ENCODE data around the gene TIMP2.
A peak's percentile ranks its signal among the peaks of the same experiment; 100 is the strongest.

Gene TIMP2

DNA sequence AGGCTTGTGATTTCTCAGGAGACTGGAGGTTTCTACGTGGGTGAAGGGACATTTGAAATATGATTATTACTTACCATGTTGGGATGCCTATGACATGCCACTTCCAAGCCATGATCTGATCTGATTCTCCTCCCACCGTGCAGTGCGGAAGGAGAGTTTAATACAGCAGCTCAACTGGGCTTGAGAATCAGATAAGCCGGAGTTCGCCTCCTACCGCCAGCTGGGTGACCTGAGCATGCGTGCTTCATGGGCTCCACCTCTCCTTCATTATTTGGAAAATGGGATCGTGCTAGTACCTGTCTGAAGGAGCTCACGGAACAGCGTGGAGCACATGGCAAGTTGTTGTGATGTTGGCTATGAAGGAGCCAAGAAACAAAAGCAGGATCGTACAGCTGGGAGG is 12.4 kb upstream of the TIMP2 start:
- H3K9me3 ChIP-seq (ENCODE audit: insufficient read depth, low read length): no peaks in the 10 kb centered on the region
- no peak overlapping the region for H3K9ac ChIP-seq (ENCODE audit: low read length)
- H3K27ac ChIP-seq (ENCODE audit: low read length): no peak overlapping the region
- no peaks in the 10 kb centered on the region for H3K36me3 ChIP-seq (replicated peaks; ENCODE audit: low read depth, low read length)
- no peaks in the 10 kb centered on the region for H4K20me1 ChIP-seq (ENCODE audit: insufficient read depth, low read length)
- no peak overlapping the region for H2AFZ ChIP-seq (ENCODE audit: low read depth, low read length)
- peaks cover 4% of the 10 kb centered on the region; the same call in 1 of the 2 replicates for H3K27me3 ChIP-seq (ENCODE audit: low read depth, low read length)
- H3K4me3 ChIP-seq (ENCODE audit: low read length): no peak overlapping the region
- peaks cover 9% of the 10 kb centered on the region for H3K4me1 ChIP-seq (ENCODE audit: low read length)
- no peaks in the 10 kb centered on the region for H3K79me2 ChIP-seq (ENCODE audit: low read length)
- TF ChIP-seq, protein P1, sequence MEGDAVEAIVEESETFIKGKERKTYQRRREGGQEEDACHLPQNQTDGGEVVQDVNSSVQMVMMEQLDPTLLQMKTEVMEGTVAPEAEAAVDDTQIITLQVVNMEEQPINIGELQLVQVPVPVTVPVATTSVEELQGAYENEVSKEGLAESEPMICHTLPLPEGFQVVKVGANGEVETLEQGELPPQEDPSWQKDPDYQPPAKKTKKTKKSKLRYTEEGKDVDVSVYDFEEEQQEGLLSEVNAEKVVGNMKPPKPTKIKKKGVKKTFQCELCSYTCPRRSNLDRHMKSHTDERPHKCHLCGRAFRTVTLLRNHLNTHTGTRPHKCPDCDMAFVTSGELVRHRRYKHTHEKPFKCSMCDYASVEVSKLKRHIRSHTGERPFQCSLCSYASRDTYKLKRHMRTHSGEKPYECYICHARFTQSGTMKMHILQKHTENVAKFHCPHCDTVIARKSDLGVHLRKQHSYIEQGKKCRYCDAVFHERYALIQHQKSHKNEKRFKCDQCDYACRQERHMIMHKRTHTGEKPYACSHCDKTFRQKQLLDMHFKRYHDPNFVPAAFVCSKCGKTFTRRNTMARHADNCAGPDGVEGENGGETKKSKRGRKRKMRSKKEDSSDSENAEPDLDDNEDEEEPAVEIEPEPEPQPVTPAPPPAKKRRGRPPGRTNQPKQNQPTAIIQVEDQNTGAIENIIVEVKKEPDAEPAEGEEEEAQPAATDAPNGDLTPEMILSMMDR (IDR thresholded peaks at IDR 0.05; ENCODE audit: low read depth, low read length): no peak
- TF ChIP-seq EZH2phosphoT487 (IDR thresholded peaks at IDR 0.05; ENCODE audit: low read depth): no peak
- H3K4me2 ChIP-seq (ENCODE audit: low read length): no peak overlapping the region

DNA sequence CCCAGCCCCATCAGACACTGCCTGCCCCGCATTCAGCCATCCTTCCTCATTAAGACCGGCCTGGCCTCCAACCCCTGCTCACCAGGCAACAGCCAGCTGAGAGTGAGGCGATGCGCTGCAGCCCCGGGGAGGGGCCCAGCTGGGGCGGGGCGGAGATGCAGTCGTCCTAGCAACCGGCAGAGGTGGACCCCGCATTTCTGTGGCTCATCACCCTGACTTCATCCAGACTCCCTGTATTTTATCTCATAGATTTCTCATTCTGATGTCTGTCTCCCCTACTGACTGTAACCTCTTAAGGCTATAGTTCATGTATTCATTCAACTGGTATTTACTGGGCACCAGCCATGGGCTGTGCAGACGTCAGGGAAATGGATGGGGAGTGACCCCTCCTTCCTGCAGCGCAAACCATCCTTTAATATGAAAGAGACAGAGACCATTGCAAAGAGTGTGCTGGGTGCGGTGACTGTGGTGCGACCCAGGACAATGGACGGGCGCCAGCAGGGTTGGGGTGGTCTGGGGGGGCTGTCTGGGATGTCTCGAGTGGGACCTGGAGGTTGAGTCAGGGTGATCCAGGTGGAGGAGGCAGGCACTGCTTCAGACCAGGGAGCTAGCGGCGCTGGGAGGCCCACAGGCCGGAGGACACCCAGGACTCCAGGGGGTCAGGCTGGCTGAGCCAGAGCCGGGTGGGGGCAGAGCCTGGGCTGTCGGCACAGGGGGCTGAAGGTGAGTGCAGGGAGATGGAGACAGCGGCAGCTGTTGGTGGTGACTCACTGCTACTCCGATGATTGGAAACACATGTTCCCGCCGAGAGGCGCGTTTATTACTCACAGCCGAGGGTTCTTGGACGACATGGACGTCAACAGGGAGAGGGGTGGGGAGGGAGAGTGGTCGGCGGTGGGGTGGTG is 10.5 kb upstream of the TIMP2 start:
- peaks cover 4% of the 10 kb centered on the region; the same call in 1 of the 2 replicates for H3K27me3 ChIP-seq (ENCODE audit: low read depth, low read length)
- no peaks in the 10 kb centered on the region for H3K79me2 ChIP-seq (ENCODE audit: low read length)

DNA sequence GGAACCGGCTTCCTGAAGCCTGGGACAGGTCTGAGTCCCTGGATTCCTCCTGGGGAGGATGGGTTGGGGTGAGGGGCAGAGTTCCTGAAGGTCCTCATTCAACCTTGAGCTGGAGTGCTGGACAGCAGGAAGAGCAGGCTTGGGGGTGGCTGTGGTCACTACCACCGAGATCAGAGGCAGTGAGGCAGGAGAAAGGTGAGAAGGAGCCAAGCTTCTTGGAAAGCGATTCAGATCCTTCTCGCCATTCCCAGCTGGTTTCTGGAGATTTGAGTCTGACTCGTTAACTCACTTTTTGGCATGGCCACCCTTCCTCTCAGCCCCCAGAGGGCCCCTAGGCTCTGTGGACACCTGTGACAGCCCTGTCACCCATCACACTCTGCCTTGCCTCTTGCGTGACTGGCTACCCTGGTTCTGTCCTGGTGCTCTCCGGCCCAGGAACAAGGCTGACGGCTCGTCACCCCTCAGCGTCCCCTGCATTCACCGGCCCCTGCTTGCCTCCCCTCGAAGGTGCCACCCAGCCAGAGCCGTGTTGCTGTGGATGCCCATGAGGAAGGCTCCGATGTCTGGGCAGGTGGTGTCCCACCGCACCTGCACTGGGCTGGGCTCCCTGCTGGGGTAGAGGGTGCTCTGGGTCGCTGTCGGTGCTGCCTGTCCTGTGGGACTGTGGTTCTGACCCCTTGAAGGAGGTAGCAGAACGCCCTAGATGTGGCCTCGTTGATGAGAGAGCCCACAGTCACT is 9.7 kb upstream of the TIMP2 start:
- H2AFZ ChIP-seq (ENCODE audit: low read depth, low read length): peak overlapping the region; percentile 65; the same call in 1 of the 2 replicates
- H3K9ac ChIP-seq (ENCODE audit: low read length): no peak overlapping the region
- peaks cover 9% of the 10 kb centered on the region for H3K4me1 ChIP-seq (ENCODE audit: low read length)
- H3K4me3 ChIP-seq (ENCODE audit: low read length): no peak overlapping the region
- peaks cover 4% of the 10 kb centered on the region; the same call in 1 of the 2 replicates for H3K27me3 ChIP-seq (ENCODE audit: low read depth, low read length)
- no peaks in the 10 kb centered on the region for H3K36me3 ChIP-seq (replicated peaks; ENCODE audit: low read depth, low read length)
- H3K27ac ChIP-seq (ENCODE audit: low read length): no peak overlapping the region
- H4K20me1 ChIP-seq (ENCODE audit: insufficient read depth, low read length): no peaks in the 10 kb centered on the region
- TF ChIP-seq, protein P1 (IDR thresholded peaks at IDR 0.05; ENCODE audit: low read depth, low read length): no peak
- TF ChIP-seq EZH2phosphoT487 (IDR thresholded peaks at IDR 0.05; ENCODE audit: low read depth): no peak
- H3K79me2 ChIP-seq (ENCODE audit: low read length): no peaks in the 10 kb centered on the region
- peak overlapping the region; percentile 11; the same call in 1 of the 2 replicates for H3K4me2 ChIP-seq (ENCODE audit: low read length)
- no peaks in the 10 kb centered on the region for H3K9me3 ChIP-seq (ENCODE audit: insufficient read depth, low read length)

More for the DNA sequence above, 10.5 kb upstream of the TIMP2 start:
- Histone ChIP-seq H3K4me3 (ENCODE audit: low read length) (no peak overlapping the region), H3K9me3 (ENCODE audit: insufficient read depth, low read length) (no peaks in the 10 kb centered on the region), H4K20me1 (ENCODE audit: insufficient read depth, low read length) (no peaks in the 10 kb centered on the region), H3K27ac (ENCODE audit: low read length) (no peak overlapping the region), H3K36me3 (replicated peaks; ENCODE audit: low read depth, low read length) (no peaks in the 10 kb centered on the region), H2AFZ (ENCODE audit: low read depth, low read length) (no peak overlapping the region), H3K4me1 (ENCODE audit: low read length) (peaks cover 9% of the 10 kb centered on the region), H3K9ac (ENCODE audit: low read length) (no peak overlapping the region), H3K4me2 (ENCODE audit: low read length) (no peak overlapping the region)
- TF ChIP-seq, protein P1 (IDR thresholded peaks at IDR 0.05; ENCODE audit: low read depth, low read length): no peak
- no peak for TF ChIP-seq EZH2phosphoT487 (IDR thresholded peaks at IDR 0.05; ENCODE audit: low read depth)

Data from OCI-LY3 (cell line).